ENCODE data around the gene ASB5. TPM values are rescaled to one million over a fixed set of nuclear protein-coding genes. Genes with fewer than 3 reads are reported as not detected.

Gene ASB5
- total and polyA plus RNA-seq, 9 of the 15 experiments (the other 6 are each of a cell fraction or from before 2014, with no cell fraction given): not detected

GRCh38 chr4:176189891-176190795 lies 78.9 kb downstream of the ASB5 start:
- intact Hi-C loops (cut with micrococcal nuclease): no loop called here

More at GRCh38 chr4:176189891-176190795, 78.9 kb downstream of the ASB5 start:
- Histone ChIP-seq H2AFZ (ENCODE audit: low read depth, low read length) (no peak overlapping the region), H3K4me2 (ENCODE audit: insufficient read depth, low read length) (no peak overlapping the region), H3K27ac (ENCODE audit: extremely low read depth, low read depth, low read length) (no peak overlapping the region), H3K4me1 (replicated peaks in 1 of 2; ENCODE audit: control insufficient read depth in 2 of 2, insufficient read depth in 2 of 2, low read length in 2 of 2) (peaks cover 0 to 2% of the 10 kb centered on the region in 2 experiments; a peak in 2 of 5 replicates), H3K36me3 (ENCODE audit: control insufficient read depth, insufficient read depth, low read length) (no peaks in the 10 kb centered on the region), H3K9ac (ENCODE audit: insufficient read depth in 1 of 2, low read depth in 2 of 2, low read length in 2 of 2) (no peak overlapping the region), H3K79me2 (ENCODE audit: control insufficient read depth, insufficient read depth, low read length) (no peaks in the 10 kb centered on the region), H3K27me3 (ENCODE audit: control insufficient read depth in 2 of 2, insufficient read depth in 2 of 2, low read length in 2 of 2) (0 out of 5 replicates have a peak, but pooled peaks cover 2 to 4% of the 10 kb centered on the region in 2 experiments), H3K4me3 (no peak overlapping the region), H3K9me3 (replicated peaks; ENCODE audit: control insufficient read depth, insufficient read depth, low read depth, low read length) (no peaks in the 10 kb centered on the region), H3K9me1 (ENCODE audit: control insufficient read depth, insufficient read depth, low read length) (no peaks in the 10 kb centered on the region), H4K20me1 (replicated peaks; ENCODE audit: control insufficient read depth, insufficient read depth, low read length) (no peaks in the 10 kb centered on the region)
- in situ Hi-C loops (cut with MboI): no loop called here
- POLR2A ChIA-PET: no interaction called here
- no peak for FAIRE-seq
- 2% methylated on average over 11 of the region's 11 CpGs for WGBS (ENCODE audit: insufficient coverage, low coverage, missing lambda C conversion rate)
- no TSS peak for BruUV-seq (replicated peaks)
- TF ChIP-seq COPS2 (conservative IDR thresholded peaks at IDR 0.05) (no peak), ZC3H4 (CRISPR knock-in tag; IDR thresholded peaks at IDR 0.05; ENCODE audit: borderline replicate concordance) (no peak), ZNF507 (tag; conservative IDR thresholded peaks at IDR 0.05) (no peak), RNF219 (CRISPR knock-in tag; IDR thresholded peaks at IDR 0.05) (no peak), ETS2 (tag; IDR thresholded peaks at IDR 0.05; ENCODE audit: borderline replicate concordance, poor library complexity, severe bottlenecking) (no peak), GTF2E2 (tag; IDR thresholded peaks at IDR 0.05) (no peak), RBM15 (IDR thresholded peaks at IDR 0.05; ENCODE audit: insufficient read depth, low read length) (no peak), HBP1 (CRISPR knock-in tag; IDR thresholded peaks at IDR 0.05) (no peak), POLR2H (tag; IDR thresholded peaks at IDR 0.05; ENCODE audit: low read depth) (no peak), RBM39 (optimal IDR thresholded peaks at IDR 0.05; ENCODE audit: low read depth, low read length) (no peak), ZNF766 (CRISPR knock-in tag; conservative IDR thresholded peaks at IDR 0.05) (no peak), C11orf30 (IDR thresholded peaks at IDR 0.05; ENCODE audit: low read depth) (no peak), ZNF449 (CRISPR knock-in tag; IDR thresholded peaks at IDR 0.05) (no peak), ZNF253 (CRISPR knock-in tag; conservative IDR thresholded peaks at IDR 0.05) (no peak), XRCC4 (IDR thresholded peaks at IDR 0.05; ENCODE audit: extremely low read depth, insufficient read depth, insufficient read length) (no peak), RBM25 (IDR thresholded peaks at IDR 0.05; ENCODE audit: low read depth, low read length, severe bottlenecking) (no peak), KLF13 (tag; IDR thresholded peaks at IDR 0.05; ENCODE audit: borderline replicate concordance, low read depth) (no peak)
- ATAC-seq: no peak
- no peak for DNase-seq (ENCODE audit: extremely low read depth in 1 of 4, low spot score in 3 of 4)
- CTCF ChIA-PET (ENCODE audit: low intra/inter-chr PET ratio): no interaction called here
